ENCODE results near the gene FOXP1. TPM values are rescaled to one million over a fixed set of nuclear protein-coding genes. Genes with fewer than 3 reads are reported as not detected.

The FOXP1 gene
- total RNA-seq, 4 donors from 2014 or later, result 13.2 to 46.6 (median 29.2) TPM

GRCh38 chr3:71358243-71358642 is 225.3 kb downstream of the FOXP1 start:
- in situ Hi-C loops (cut with MboI; ENCODE audit: low sequenced_read_pairs in 4 of 4) (no loop called here), intact Hi-C loops (cut with DNase I; ENCODE audit: low total_unique reads) (no loop called here)
- Histone ChIP-seq H3K36me3 (peaks cover 0 to 4% of the 10 kb centered on the region in 2 donors), H3K4me3 (no peak overlapping the region), H3K4me1 (peaks cover 0 to 4% of the 10 kb centered on the region in 2 donors), H3K9me3 (no peaks in the 10 kb centered on the region), H3K27ac (no peak overlapping the region), H3K27me3 (no peaks in the 10 kb centered on the region)
- no peak for TF ChIP-seq POLR2A (IDR thresholded peaks at IDR 0.05)
- TF ChIP-seq CTCF (IDR thresholded peaks at IDR 0.05 in 4 of 5, conservative IDR thresholded peaks at IDR 0.05 in 1 of 5), result no peak
- ATAC-seq, result no peak
- no peak for DNase-seq

- Histone ChIP-seq H3K4me1 (peaks cover 6 to 13% of the 10 kb centered on the region in 2 donors), H3K9me3 (no peaks in the 10 kb centered on the region), H3K27me3 (no peaks in the 10 kb centered on the region), H3K27ac (no peak overlapping the region), H3K36me3 (peaks cover 0 to 4% of the 10 kb centered on the region in 2 donors), H3K4me3 (no peak overlapping the region)
- in situ Hi-C loops (cut with MboI; ENCODE audit: low sequenced_read_pairs in 4 of 4), result no loop called here
- intact Hi-C loops (cut with DNase I; ENCODE audit: low total_unique reads), result no loop called here
- DNase-seq, result no peak
- no peak for TF ChIP-seq CTCF (IDR thresholded peaks at IDR 0.05 in 4 of 5, conservative IDR thresholded peaks at IDR 0.05 in 1 of 5)
- no peak for TF ChIP-seq POLR2A (IDR thresholded peaks at IDR 0.05)
- no peak for ATAC-seq
Observed at GRCh38 chr3:71356265-71356664, 227.3 kb downstream of the FOXP1 start.

- peaks cover 10 to 17% of the 10 kb centered on the region in 2 donors for H3K4me1 ChIP-seq
- no peaks in the 10 kb centered on the region for H3K27me3 ChIP-seq
- peaks cover 0 to 4% of the 10 kb centered on the region in 2 donors for H3K36me3 ChIP-seq
- H3K9me3 ChIP-seq, result no peaks in the 10 kb centered on the region
- TF ChIP-seq CTCF (IDR thresholded peaks at IDR 0.05 in 4 of 5, conservative IDR thresholded peaks at IDR 0.05 in 1 of 5) (no peak), POLR2A (IDR thresholded peaks at IDR 0.05) (no peak)
- H3K27ac ChIP-seq, result no peak overlapping the region
- in situ Hi-C loops (cut with MboI; ENCODE audit: low sequenced_read_pairs in 4 of 4) (no loop called here), intact Hi-C loops (cut with DNase I; ENCODE audit: low total_unique reads) (no loop called here)
- no peak for ATAC-seq
- DNase-seq, result no peak
- no peak overlapping the region for H3K4me3 ChIP-seq
Observed at GRCh38 chr3:71355862-71356261, 227.7 kb downstream of the FOXP1 start.

- H3K9me3 ChIP-seq, result no peaks in the 10 kb centered on the region
- intact Hi-C loops (cut with DNase I; ENCODE audit: low total_unique reads) (no loop called here), in situ Hi-C loops (cut with MboI; ENCODE audit: low sequenced_read_pairs in 4 of 4) (no loop called here)
- H3K4me1 ChIP-seq, result peaks cover 10 to 17% of the 10 kb centered on the region in 2 donors
- H3K27me3 ChIP-seq, result no peaks in the 10 kb centered on the region
- TF ChIP-seq CTCF (IDR thresholded peaks at IDR 0.05 in 4 of 5, conservative IDR thresholded peaks at IDR 0.05 in 1 of 5) (no peak), POLR2A (IDR thresholded peaks at IDR 0.05) (no peak)
- no peak for ATAC-seq
- DNase-seq, result no peak
- peaks cover 0 to 4% of the 10 kb centered on the region in 2 donors for H3K36me3 ChIP-seq
- H3K4me3 ChIP-seq, result no peak overlapping the region
- H3K27ac ChIP-seq, result no peak overlapping the region
Observed at GRCh38 chr3:71355037-71355436, 228.5 kb downstream of the FOXP1 start.
